OCI-LY3 (cell line): ENCODE measurements around the gene GGA3.

Source experiments
- H2AFZ ChIP-seq: fragments of 200-600, 300-600 bp; shearing (Covaris generic); 2 replicates; pipeline ENCODE4 v1.6.0; 2014; ENCODE audit warnings: antibody characterized with exemption, low read depth, low read length
- H3K27ac ChIP-seq: fragments of 200-600, 300-600 bp; sonication (generic); 2 replicates; pipeline ENCODE4 v1.5.1; 2014; ENCODE audit warnings: mild to moderate bottlenecking, low read length, moderate library complexity, mixed read lengths
- H3K27me3 ChIP-seq: fragments of 200-600, 300-600 bp; sonication (generic); 2 replicates; pipeline ENCODE4 v1.6.1; 2014; ENCODE audit warnings: low read depth, low read length, mixed read lengths
- H3K36me3 ChIP-seq: fragments of 200-600, 300-600 bp; sonication (generic); replicated peaks from 2 replicates; pipeline ENCODE3; 2014; ENCODE audit warnings: low read depth, low read length, mixed read lengths
- H3K4me1 ChIP-seq: fragments of 300-600, 200-600 bp; sonication (generic); 2 replicates; pipeline ENCODE4 v1.6.1; 2014; ENCODE audit warnings: low read length, mixed read lengths
- H3K4me2 ChIP-seq: fragments of 200-600, 300-600 bp; sonication (generic); 2 replicates; pipeline ENCODE4 v1.6.1; 2014; ENCODE audit warnings: low read length, mixed read lengths
- H3K4me3 ChIP-seq: fragments of 300-600, 200-600 bp; sonication (generic); 2 replicates; pipeline ENCODE4 v1.5.1; 2014; ENCODE audit warnings: antibody characterized with exemption, mild to moderate bottlenecking, low read length, moderate library complexity
- H3K79me2 ChIP-seq: fragments of 300-600, 200-600 bp; shearing (Covaris generic); 2 replicates; pipeline ENCODE4 v1.6.1; 2014; ENCODE audit warnings: mild to moderate bottlenecking, low read length, mixed read lengths
- H3K9ac ChIP-seq: fragments of 300-600, 200-600 bp; shearing (Covaris generic); 2 replicates; pipeline ENCODE4 v1.6.0; 2014; ENCODE audit warnings: mild to moderate bottlenecking, low read length, moderate library complexity
- H3K9me3 ChIP-seq: fragments of 200-600, 300-600 bp; shearing (Covaris generic); 2 replicates; pipeline ENCODE4 v1.6.1; 2014; ENCODE audit warnings: low read length, mixed read lengths; ENCODE audit not compliant: insufficient read depth
- H4K20me1 ChIP-seq: fragments of 200-600, 300-600 bp; sonication (generic); 2 replicates; pipeline ENCODE4 v1.6.1; 2016; ENCODE audit warnings: low read length, mixed read lengths; ENCODE audit not compliant: insufficient read depth
- EZH2phosphoT487 ChIP-seq: fragments of 200-600 bp; shearing (Covaris generic); IDR thresholded peaks from 2 replicates; pipeline ENCODE4 v1.6.1; 2018; ENCODE audit warnings: antibody characterized with exemption, mixed run types, low read depth
- TF ChIP-seq, protein P1 (sequence below): fragments of 200-600, 300-600 bp; sonication (generic); IDR thresholded peaks from 2 replicates; pipeline ENCODE4 v1.5.1; 2014; ENCODE audit warnings: antibody characterized with exemption, low read length, low read depth

GGA3 gene

GRCh38 chr17:75191584-75191983 lies 69.8 kb downstream of the GGA3 start:
- H3K4me2 ChIP-seq = no peak overlapping the region
- H3K4me3 ChIP-seq = no peak overlapping the region
- no peaks in the 10 kb centered on the region for H3K79me2 ChIP-seq
- no peaks in the 10 kb centered on the region for H3K9me3 ChIP-seq
- no peaks in the 10 kb centered on the region for H3K27me3 ChIP-seq
- H4K20me1 ChIP-seq = no peaks in the 10 kb centered on the region
- no peak overlapping the region for H3K27ac ChIP-seq
- H3K4me1 ChIP-seq = peaks cover 6% of the 10 kb centered on the region
- TF ChIP-seq, protein P1, sequence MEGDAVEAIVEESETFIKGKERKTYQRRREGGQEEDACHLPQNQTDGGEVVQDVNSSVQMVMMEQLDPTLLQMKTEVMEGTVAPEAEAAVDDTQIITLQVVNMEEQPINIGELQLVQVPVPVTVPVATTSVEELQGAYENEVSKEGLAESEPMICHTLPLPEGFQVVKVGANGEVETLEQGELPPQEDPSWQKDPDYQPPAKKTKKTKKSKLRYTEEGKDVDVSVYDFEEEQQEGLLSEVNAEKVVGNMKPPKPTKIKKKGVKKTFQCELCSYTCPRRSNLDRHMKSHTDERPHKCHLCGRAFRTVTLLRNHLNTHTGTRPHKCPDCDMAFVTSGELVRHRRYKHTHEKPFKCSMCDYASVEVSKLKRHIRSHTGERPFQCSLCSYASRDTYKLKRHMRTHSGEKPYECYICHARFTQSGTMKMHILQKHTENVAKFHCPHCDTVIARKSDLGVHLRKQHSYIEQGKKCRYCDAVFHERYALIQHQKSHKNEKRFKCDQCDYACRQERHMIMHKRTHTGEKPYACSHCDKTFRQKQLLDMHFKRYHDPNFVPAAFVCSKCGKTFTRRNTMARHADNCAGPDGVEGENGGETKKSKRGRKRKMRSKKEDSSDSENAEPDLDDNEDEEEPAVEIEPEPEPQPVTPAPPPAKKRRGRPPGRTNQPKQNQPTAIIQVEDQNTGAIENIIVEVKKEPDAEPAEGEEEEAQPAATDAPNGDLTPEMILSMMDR = no peak
- TF ChIP-seq EZH2phosphoT487 = no peak
- no peaks in the 10 kb centered on the region for H3K36me3 ChIP-seq
- no peak overlapping the region for H2AFZ ChIP-seq
- no peak overlapping the region for H3K9ac ChIP-seq

- Histone ChIP-seq H3K9ac (no peak overlapping the region), H4K20me1 (no peaks in the 10 kb centered on the region), H3K27ac (no peak overlapping the region), H3K4me2 (no peak overlapping the region), H3K79me2 (peaks cover 2% of the 10 kb centered on the region), H3K9me3 (no peaks in the 10 kb centered on the region), H3K4me3 (no peak overlapping the region), H3K4me1 (peaks cover 10% of the 10 kb centered on the region), H2AFZ (no peak overlapping the region), H3K27me3 (no peaks in the 10 kb centered on the region), H3K36me3 (no peaks in the 10 kb centered on the region)
- TF ChIP-seq, protein P1 = no peak
- no peak for TF ChIP-seq EZH2phosphoT487
Measured at GRCh38 chr17:75188614-75189013, 72.8 kb downstream of the GGA3 start.
